GM12878 (cell line): ENCODE data around the gene BORCS6. TPM values are rescaled to one million over a fixed set of nuclear protein-coding genes. Genes with fewer than 3 reads are reported as not detected.

ENCODE experiments used
- BCL11A ChIP-seq: IDR thresholded peaks from 2 replicates; pipeline ENCODE4 v1.6.1; 2011; ENCODE audit warnings: low read depth, low read length
- EED ChIP-seq: sonication (generic); IDR thresholded peaks from 2 replicates; pipeline ENCODE4 v1.6.1; 2016; ENCODE audit warnings: antibody characterized with exemption, low read depth
- FOXM1 ChIP-seq: IDR thresholded peaks from 2 replicates; pipeline ENCODE4 v1.6.1; 2012; ENCODE audit warnings: low read depth, mild to moderate bottlenecking, inconsistent platforms, low read length, moderate library complexity
- JUND ChIP-seq: IDR thresholded peaks from 2 replicates; pipeline ENCODE4 v1.6.1; 2012; ENCODE audit warnings: low read depth, mild to moderate bottlenecking, low read length, improper control_type of control experiment, moderate library complexity
- MEF2A ChIP-seq: IDR thresholded peaks from 2 replicates; pipeline ENCODE4 v1.6.1; 2011; ENCODE audit warnings: low read depth, mild to moderate bottlenecking, low read length, moderate library complexity; ENCODE audit not compliant: insufficient read depth
- MTA2 ChIP-seq: fragments of 450-650 bp; IDR thresholded peaks from 2 replicates; pipeline ENCODE4 v1.6.1; 2016; ENCODE audit warnings: low read depth, mild to moderate bottlenecking, moderate library complexity
- MTA3 ChIP-seq: IDR thresholded peaks from 2 replicates; pipeline ENCODE4 v1.6.1; 2012; ENCODE audit warnings: low read length, inconsistent platforms, borderline replicate concordance
- MYB ChIP-seq: fragments of 150-350 bp; IDR thresholded peaks from 2 replicates; pipeline ENCODE4 v1.6.1; 2014; ENCODE audit warnings: mild to moderate bottlenecking, low read depth, low read length, borderline replicate concordance
- NFXL1 ChIP-seq: fragments of 450-650 bp; IDR thresholded peaks from 2 replicates; pipeline ENCODE4 v1.6.1; 2017; ENCODE audit warnings: antibody characterized with exemption, mild to moderate bottlenecking, borderline replicate concordance
- NR2C1 ChIP-seq: fragments of 450-650 bp; IDR thresholded peaks from 2 replicates; pipeline ENCODE4 v1.6.1; 2017; ENCODE audit warnings: antibody characterized with exemption, mild to moderate bottlenecking, moderate library complexity
- NRF1 ChIP-seq: conservative IDR thresholded peaks from 2 replicates; pipeline ENCODE4 v1.6.1; 2011; ENCODE audit warnings: mild to moderate bottlenecking, low read depth, low read length, improper control_type of control experiment
- RB1 ChIP-seq: fragments of 450-650 bp; formaldehyde crosslinking; IDR thresholded peaks from 2 replicates; pipeline ENCODE4 v1.6.1; 2017; ENCODE audit warnings: mild to moderate bottlenecking, borderline replicate concordance
- RCOR1 ChIP-seq: conservative IDR thresholded peaks from 2 replicates; pipeline ENCODE4 v1.6.1; 2012; ENCODE audit warnings: low read depth, low read length, improper control_type of control experiment
- SIN3A ChIP-seq: IDR thresholded peaks from 2 replicates; pipeline ENCODE4 v1.6.1; 2012; ENCODE audit warnings: low read depth, low read length, improper control_type of control experiment
- SPI1 ChIP-seq: IDR thresholded peaks from 2 replicates; pipeline ENCODE4 v1.6.1; 2011; ENCODE audit warnings: low read depth, mild to moderate bottlenecking, low read length, moderate library complexity, borderline replicate concordance; ENCODE audit not compliant: insufficient read depth
- YBX1 ChIP-seq: fragments of 450-650 bp; IDR thresholded peaks from 2 replicates; pipeline ENCODE4 v1.6.1; 2016; ENCODE audit warnings: antibody characterized with exemption
- ZNF24 ChIP-seq: fragments of 450-650 bp; IDR thresholded peaks from 2 replicates; pipeline ENCODE4 v1.6.1; 2017; ENCODE audit warnings: antibody characterized with exemption, mild to moderate bottlenecking
- ZNF274 ChIP-seq: IDR thresholded peaks from one replicate; pipeline ENCODE4 v1.8.0; 2011; ENCODE audit not compliant: insufficient read length, insufficient read depth
- polyA plus RNA-seq, 11 experiments: library from polyadenylated mRNA; depleted of rRNA in 4 of 11; unstranded in 6 of 11; stranded (reverse) in 5 of 11; fragments of >200 nt; fragmentation: Nextera tagmentation in 4 of 11; fragmentation: Illumina TruSeq in 1 of 11; extraction: Ambion mirVana in 4 of 11; extraction: Trizol in 1 of 11; gene quantifications; 1 replicate in 1 of 11; 2 replicates in 10 of 11; pipeline versions ENCODE4 v1.2.1 to v1.2.3, GENCODE V29; 2011 to 2016; ENCODE audit warnings: inconsistent platforms in 2 of 11, missing spikeins in 2 of 11, low read depth in 1 of 11
- total RNA-seq, 4 experiments: library from RNA; depleted of rRNA in 3 of 4; stranded (reverse); fragments of >200 nt in 3 of 4; fragmentation: Illumina TruSeq in 1 of 4; extraction: Trizol in 1 of 4; gene quantifications; 2 replicates each; pipeline versions ENCODE4 v1.2.1 to v1.2.3, GENCODE V29; 2013 to 2021
- TF ChIP-seq, protein P1 (sequence below): IDR thresholded peaks from 2 replicates; pipeline ENCODE4 v1.6.1; 2011; ENCODE audit warnings: borderline replicate concordance, low read depth, mild to moderate bottlenecking, moderate library complexity, mixed read lengths, low read length; ENCODE audit not compliant: insufficient read depth; ENCODE audit errors: extremely low read length
- TF ChIP-seq, protein P2 (sequence below): IDR thresholded peaks from 2 replicates; pipeline ENCODE4 v1.6.1; 2012; ENCODE audit warnings: low read depth, low read length, improper control_type of control experiment
- TF ChIP-seq, protein P3 (sequence below): IDR thresholded peaks from 2 replicates; pipeline ENCODE4 v1.6.1; 2011; ENCODE audit warnings: borderline replicate concordance, low read depth, mild to moderate bottlenecking, moderate library complexity, low read length; ENCODE audit not compliant: insufficient read depth, poor library complexity, severe bottlenecking
- TF ChIP-seq, protein P4 (sequence below): fragments of 150-350 bp; IDR thresholded peaks from 2 replicates; pipeline ENCODE4 v1.6.1; 2016; ENCODE audit warnings: low read depth, low read length
- TF ChIP-seq, protein P5 (sequence below): IDR thresholded peaks from 2 replicates; pipeline ENCODE4 v1.6.1; 2012; ENCODE audit warnings: low read depth, low read length, improper control_type of control experiment

Gene BORCS6
- total and polyA plus RNA-seq, 10 of the 15 experiments (the other 5 are each of a cell fraction or from before 2014, with no cell fraction given), result 0.37 to 14.1 (median 6.7) TPM

DNA sequence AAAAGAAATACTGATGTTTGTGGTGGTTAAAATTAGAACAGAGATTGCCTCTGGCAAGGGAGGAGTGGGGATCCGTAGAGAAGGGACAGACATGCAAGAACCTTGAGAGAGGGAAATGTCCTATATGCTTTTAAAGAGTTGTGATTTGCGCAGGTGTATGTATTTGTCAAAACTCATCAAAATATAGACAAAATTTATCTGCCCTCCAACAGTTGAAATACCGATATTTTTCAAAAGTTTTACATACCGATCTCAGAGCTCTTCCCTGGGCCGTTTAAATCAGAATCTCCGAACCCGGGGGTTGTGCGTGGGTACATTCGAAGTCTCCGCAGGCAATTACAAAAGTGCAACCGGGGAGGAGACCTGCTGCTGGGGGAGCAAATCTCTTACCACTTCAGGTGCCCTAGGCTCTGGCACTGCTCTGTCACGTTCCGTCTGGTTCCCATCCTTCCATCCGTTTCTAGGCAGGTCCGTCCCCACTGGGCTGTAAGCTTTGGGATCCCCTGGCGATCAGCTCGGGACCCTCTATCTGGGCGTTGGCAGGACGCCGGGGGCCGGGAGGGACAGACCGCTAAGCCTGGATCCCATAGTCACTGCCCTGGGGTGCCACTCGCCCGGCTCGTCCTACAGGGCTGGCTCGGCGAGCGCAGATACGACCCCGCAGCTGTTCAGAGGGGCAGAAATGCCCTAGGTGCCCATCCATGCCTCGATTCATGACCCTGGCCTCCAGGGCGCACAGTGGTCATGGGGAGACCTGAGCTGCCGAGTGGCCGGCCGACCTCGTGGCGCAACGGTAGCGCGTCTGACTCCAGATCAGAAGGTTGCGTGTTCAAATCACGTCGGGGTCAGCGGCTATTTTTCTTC, 4.2 kb downstream of the BORCS6 start (continued):
- TF ChIP-seq, protein P1, sequence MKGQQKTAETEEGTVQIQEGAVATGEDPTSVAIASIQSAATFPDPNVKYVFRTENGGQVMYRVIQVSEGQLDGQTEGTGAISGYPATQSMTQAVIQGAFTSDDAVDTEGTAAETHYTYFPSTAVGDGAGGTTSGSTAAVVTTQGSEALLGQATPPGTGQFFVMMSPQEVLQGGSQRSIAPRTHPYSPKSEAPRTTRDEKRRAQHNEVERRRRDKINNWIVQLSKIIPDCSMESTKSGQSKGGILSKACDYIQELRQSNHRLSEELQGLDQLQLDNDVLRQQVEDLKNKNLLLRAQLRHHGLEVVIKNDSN, result no peak
- no peak for TF ChIP-seq NR2C1
- no peak for TF ChIP-seq MYB
- TF ChIP-seq YBX1, result no peak
- TF ChIP-seq BCL11A, result 0 out of 2 replicates have a peak, but pooled peaks have one; percentile 11
- no peak for TF ChIP-seq FOXM1
- no peak for TF ChIP-seq MEF2A
- no peak for TF ChIP-seq EED
- TF ChIP-seq, protein P2, sequence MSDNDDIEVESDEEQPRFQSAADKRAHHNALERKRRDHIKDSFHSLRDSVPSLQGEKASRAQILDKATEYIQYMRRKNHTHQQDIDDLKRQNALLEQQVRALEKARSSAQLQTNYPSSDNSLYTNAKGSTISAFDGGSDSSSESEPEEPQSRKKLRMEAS, result no peak
- no peak for TF ChIP-seq JUND
- no peak for TF ChIP-seq MTA3
- TF ChIP-seq, protein P3, sequence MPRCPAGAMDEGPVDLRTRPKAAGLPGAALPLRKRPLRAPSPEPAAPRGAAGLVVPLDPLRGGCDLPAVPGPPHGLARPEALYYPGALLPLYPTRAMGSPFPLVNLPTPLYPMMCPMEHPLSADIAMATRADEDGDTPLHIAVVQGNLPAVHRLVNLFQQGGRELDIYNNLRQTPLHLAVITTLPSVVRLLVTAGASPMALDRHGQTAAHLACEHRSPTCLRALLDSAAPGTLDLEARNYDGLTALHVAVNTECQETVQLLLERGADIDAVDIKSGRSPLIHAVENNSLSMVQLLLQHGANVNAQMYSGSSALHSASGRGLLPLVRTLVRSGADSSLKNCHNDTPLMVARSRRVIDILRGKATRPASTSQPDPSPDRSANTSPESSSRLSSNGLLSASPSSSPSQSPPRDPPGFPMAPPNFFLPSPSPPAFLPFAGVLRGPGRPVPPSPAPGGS, result no peak
- TF ChIP-seq, protein P4, sequence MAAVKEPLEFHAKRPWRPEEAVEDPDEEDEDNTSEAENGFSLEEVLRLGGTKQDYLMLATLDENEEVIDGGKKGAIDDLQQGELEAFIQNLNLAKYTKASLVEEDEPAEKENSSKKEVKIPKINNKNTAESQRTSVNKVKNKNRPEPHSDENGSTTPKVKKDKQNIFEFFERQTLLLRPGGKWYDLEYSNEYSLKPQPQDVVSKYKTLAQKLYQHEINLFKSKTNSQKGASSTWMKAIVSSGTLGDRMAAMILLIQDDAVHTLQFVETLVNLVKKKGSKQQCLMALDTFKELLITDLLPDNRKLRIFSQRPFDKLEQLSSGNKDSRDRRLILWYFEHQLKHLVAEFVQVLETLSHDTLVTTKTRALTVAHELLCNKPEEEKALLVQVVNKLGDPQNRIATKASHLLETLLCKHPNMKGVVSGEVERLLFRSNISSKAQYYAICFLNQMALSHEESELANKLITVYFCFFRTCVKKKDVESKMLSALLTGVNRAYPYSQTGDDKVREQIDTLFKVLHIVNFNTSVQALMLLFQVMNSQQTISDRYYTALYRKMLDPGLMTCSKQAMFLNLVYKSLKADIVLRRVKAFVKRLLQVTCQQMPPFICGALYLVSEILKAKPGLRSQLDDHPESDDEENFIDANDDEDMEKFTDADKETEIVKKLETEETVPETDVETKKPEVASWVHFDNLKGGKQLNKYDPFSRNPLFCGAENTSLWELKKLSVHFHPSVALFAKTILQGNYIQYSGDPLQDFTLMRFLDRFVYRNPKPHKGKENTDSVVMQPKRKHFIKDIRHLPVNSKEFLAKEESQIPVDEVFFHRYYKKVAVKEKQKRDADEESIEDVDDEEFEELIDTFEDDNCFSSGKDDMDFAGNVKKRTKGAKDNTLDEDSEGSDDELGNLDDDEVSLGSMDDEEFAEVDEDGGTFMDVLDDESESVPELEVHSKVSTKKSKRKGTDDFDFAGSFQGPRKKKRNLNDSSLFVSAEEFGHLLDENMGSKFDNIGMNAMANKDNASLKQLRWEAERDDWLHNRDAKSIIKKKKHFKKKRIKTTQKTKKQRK, result no peak
- TF ChIP-seq SPI1, result no peak
- no peak for TF ChIP-seq NRF1
- peak; percentile 98 for TF ChIP-seq ZNF24
- no peak for TF ChIP-seq ZNF274
- peak; percentile 40; the same call in 1 of the 2 replicates for TF ChIP-seq RB1
- 0 out of 2 replicates have a peak, but pooled peaks have one; percentile 44 for TF ChIP-seq RCOR1
- TF ChIP-seq SIN3A, result no peak
- TF ChIP-seq NFXL1, result no peak
- TF ChIP-seq MTA2, result no peak
- TF ChIP-seq, protein P5, sequence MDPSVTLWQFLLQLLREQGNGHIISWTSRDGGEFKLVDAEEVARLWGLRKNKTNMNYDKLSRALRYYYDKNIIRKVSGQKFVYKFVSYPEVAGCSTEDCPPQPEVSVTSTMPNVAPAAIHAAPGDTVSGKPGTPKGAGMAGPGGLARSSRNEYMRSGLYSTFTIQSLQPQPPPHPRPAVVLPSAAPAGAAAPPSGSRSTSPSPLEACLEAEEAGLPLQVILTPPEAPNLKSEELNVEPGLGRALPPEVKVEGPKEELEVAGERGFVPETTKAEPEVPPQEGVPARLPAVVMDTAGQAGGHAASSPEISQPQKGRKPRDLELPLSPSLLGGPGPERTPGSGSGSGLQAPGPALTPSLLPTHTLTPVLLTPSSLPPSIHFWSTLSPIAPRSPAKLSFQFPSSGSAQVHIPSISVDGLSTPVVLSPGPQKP, result no peak
